Stimulated activated CD4-positive, alpha-beta T cell treated with anti-CD3 and anti-CD28 coated beads, Interleukin-15, amount 100 ng/mL, for 24 hours (primary cell): ENCODE data around the gene FAH.

Source experiments
- DNase-seq: peaks from one replicate; pipeline ENCODE4 v3.0.0-alpha.2; 2020

The FAH gene

DNA sequence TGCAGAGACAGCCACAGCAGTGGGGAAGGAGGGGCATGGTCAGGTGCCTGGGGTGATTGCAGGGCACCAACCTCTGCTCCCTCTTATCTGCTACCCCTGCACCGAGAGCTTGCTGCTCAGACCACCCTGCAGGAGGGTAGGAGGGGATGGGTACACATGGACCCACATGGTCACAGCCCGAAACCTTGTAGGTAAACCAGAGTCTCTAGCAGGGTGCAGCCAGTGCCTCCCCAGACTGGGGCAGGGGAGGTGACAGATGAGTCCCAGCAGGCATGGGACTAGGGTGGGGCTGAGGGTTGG, 49.2 kb downstream of the FAH start:
- no peak for DNase-seq

DNA sequence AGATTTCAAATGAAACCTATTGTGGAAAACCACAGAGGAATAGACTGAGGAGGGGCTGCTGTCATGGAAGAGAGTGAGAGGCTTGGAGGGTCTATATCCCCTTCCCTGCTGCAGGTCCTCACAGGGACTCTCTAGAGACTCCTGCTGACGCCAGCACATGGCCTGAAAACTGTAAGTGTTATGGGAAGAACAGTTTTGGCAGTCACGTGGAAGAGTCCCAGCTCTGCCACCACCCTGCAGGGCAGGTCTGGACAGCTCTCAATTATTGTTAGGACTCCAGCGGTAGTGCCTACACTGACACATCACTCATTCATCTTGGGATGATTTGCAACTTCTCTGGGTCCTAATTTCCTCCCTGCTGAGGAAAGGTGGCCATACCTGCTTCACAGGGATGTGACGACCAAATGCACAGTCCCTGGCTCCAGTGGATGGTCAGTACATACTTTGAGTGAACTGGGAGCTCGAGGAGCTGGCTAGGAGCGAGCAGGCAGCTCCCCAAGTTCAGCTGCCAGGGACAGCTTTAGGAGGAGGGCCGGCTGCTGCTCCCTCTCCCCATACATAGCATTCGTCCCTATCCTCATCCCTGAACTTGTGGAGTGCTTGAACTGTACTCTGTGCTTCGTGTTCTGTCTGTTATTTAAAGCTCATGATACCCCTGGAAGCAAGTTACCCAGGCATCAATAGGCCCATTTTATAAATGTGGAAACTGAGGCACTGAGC, 50.0 kb downstream of the FAH start:
- no peak for DNase-seq

DNA sequence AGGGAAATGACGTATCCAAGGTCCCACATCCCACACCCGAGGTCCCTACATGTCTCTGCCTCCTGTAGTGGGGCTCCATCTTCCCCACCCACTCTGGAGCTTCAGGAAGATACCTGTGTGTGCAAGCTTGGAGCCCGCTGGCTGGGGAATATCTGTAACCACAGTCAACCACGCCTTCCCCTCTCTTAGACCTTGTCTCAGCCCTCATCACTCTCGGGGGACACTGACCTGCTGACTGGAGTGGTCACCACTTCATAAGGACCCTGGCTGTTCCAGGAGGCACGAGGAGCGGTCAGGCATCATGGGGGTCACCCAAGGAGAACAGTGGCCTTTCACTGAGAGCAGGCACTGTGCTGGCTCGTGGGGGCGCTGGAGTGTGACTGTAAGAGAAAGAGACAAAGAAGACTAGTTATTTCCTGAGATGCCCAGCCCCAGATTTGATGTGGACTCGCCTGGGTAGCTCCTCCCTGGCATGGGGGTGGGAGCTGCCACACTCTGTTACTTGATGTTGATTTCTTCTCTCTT, 50.6 kb downstream of the FAH start:
- no peak for DNase-seq

DNA sequence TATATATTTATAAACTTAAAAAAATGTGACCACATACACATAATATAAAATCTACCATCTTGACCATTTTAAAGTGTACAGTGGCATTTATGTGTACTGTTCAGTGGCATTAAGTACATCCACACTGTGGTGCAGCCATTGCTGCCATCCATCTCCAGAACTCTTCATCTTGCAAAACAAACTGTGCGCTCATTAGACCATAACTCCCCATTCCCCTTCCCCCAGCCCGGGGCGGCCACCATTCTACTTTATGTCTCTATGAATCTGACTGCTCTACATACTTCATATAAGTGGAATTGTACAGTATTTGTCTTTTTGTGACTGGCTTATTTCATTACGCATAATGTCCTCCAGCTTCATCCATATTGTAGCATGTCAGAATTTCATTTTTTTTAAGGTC, 51.4 kb downstream of the FAH start:
- DNase-seq: no peak

DNA sequence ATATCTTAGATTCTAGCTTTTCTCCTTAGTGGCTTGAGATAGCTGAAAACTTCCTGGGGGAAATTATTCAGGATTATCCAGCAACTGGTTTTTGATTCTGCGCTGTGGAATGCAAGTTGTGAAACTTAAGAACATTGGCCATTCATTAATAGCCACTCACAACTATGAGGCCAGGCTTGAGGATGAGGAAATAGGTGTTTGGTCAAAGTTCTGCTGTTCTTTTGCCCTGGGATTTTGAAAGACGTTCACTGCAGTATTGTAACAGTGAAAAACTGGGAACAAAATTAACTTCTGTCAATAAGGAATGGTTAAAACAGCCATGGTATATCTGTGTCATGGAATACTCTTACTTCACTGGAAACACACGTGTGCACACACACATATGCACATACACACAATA, 55.1 kb downstream of the FAH start:
- no peak for DNase-seq

DNA sequence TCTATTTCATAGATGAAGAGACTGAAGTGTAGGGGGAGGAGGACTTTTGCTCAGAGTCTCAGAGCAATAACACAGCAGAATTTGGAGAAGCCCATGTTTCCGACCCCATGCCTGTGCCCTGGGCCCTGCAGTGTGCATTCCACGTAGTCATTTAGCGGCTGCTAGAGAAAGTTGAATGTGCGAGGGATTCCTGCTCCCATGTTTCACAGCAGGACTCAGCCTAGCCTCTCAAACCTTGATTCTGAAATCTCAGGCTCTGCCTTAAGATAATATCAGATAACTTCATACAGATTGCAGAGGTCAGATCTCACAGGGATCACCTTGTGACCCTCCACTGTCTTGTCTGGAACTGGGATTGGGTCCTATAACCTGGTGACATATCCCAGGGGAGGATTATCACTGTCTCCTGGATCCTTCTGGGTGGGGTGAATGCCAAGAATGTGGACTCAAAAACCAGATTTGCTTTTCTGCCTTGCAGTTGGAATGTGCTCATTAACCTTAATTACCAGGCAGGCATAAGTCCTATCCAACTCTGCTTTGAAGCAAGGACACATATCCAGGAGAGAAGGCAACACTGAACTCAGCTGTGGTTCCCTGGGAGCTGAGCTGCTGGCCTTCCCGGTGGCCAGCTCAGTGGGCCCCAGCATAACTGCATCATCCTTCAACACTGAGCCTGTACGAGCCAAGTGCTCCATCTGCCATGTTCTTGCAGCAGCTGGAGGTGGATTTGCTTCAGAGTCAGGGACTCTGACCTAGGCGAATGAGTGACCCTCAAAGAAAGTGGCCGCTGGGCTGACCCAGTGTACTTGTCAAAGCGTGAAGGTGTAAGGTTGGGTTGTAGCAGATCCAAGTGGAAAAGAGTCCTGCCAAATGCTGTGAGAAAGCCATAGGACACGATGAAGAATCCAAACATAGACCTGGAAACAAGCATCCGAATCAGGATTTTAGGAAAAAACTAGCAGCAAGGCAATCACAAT, 56.2 kb downstream of the FAH start:
- no peak for DNase-seq

DNA sequence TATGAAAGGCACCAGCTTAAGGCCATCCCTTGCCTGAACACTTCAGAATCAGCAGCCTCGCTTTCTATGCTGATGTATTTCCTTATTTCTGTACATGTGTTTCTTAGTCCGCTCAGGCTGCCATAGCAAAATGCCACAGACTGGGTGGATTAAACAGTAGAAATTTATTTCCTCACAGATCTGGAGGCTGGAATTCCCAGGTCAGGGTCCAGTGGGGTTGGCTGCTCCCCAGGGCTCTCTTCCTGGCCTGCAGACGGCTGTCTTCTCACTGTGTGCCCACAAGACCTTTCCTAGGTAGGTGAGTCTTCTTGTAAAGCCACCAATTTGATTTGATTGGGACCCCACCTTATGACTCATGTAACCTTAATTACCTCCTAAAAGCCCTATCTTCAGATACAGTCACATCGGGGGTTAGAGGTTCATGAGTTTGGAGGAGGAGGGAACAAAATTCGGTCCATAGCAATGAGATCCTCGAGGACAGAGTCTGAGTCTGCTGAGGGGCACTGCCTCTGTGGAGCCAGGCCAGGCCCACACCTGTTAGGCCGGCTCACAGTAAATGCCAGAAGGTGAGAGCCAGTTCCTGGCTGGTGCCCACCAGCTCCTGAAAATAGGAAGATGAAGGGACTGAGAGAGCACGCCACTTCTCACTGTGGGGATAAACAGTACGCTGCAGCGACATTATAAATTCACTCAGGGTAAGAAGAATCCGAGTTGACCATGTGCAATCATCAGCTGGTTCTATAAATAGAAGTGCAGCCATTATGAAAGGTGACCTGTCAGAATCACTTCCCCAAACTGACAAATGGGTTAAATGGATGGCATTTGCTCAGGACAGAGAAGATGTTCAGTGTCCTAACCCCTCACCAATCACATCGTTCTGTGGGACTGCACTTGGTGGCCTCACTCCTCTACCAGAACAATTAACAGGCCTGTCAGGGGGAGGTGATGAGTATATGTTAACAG, 58.1 kb downstream of the FAH start:
- DNase-seq: no peak

DNA sequence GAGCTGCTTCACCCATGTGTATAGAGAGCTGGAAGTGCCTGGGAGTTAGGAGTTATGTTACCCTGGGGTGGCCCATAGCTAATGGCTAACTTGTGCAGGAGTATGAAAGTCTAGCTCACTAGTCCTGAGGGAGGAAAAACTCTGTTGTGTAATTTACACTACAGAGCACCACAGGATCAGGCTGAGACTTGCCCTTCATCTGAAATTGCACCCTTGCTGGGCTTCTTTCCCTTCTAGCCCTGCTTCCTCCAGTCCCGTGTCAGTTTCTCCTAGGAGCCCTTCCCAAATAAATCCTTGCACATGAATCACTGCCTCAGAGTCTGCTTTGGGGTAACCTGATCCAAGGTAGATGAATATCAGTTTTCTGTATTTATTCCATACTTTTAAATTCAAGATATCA, 59.2 kb downstream of the FAH start:
- no peak for DNase-seq

DNA sequence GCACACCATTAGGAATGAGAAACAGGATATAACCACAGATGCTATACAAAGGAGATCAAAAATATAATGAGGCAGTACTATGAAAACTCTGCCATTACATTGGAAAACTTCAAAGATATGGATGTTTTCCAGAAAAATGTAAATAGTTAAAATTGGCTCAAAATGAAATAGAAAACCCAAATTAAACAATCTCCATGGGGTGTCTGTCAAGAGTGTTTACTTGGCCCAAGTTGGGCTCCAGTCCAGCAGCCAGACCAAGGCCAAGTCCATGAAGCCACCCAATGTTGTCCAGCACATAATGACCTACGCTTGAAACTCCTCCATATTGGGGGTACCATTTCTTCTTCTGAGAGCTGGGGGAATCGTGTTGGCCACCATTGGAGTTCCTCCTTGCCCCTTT, 62.1 kb downstream of the FAH start:
- DNase-seq: no peak

DNA sequence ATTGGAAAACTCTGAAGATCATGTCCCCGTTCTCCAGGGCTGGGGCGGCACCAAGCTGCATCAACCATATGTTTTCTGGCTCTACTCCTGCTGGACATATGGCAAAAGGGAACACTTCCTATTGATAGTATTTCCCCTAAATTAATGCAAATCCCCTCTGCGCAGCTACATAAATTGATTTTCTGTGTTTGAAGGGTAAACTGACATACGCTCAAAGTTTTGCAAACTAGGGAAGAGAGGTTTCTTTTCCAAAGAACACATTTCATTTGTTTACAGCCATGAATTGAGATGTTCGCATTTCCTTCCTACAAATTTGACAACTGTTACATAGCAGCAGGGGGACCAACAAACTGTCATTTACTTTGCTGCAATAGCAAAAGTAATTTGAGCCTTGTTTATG, 63.3 kb downstream of the FAH start:
- no peak for DNase-seq

DNA sequence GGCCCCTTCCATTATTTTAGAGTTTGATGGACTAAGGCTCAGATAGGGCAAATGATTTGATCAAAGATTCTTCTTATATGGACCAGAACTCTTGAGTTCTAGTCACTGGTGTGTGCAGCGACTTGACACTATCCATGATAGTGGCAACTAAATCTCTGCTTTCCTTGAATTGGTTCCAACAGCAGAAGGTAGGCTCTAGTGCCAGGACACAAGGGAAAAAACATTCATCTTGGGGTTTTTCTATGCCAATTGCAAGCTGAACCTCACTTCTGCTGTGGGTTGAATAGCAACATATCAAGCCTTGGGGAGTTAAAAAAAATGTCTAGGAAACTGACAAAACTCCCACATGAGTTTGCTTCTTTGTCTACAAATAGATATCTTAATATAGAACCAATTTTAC, 64.1 kb downstream of the FAH start:
- DNase-seq: no peak

DNA sequence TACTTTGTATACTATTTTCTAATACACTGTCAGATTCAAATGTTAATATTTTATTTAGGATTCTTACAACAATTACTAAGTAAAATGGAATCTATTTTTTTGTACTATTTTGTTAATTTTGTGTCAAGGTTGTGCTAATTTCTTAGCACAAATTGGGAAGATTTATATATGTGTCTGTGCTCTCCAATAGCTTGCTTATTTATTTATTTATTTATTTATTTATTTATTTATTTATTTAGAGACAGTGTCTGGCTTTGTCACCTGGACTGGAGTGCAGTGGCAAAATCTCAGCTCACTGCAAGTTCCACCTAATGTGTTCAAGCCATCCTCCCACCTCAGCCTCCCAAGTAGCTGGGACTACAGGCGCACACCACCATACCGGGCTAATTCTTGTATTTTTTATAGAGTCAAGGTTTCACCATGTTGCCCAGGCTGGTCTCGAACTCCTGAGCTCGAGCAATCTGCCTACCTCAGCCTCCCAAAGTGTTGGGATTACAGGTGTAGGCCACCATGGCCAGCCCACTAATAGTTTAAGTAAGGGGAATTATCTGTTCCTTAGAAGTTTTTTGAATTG, 64.6 kb downstream of the FAH start:
- DNase-seq: no peak

DNA sequence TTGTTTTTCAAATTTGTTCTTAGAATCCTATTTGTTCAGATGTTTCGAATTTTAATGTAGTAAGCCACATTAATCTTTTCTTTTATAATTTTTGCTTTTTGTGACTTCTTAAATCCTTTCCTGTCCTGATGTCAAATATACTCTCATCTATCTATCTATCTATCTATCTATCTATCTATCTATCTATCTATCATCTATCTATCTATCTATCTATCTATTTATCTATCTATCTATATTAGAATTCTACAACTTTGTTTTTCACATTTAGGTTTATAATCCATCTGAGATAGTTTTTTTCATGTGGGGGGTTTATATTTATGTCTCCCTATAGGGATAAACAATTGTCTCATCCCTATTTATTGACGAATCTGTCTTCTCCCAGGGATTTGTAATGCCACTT, 67.2 kb downstream of the FAH start:
- no peak for DNase-seq

DNA sequence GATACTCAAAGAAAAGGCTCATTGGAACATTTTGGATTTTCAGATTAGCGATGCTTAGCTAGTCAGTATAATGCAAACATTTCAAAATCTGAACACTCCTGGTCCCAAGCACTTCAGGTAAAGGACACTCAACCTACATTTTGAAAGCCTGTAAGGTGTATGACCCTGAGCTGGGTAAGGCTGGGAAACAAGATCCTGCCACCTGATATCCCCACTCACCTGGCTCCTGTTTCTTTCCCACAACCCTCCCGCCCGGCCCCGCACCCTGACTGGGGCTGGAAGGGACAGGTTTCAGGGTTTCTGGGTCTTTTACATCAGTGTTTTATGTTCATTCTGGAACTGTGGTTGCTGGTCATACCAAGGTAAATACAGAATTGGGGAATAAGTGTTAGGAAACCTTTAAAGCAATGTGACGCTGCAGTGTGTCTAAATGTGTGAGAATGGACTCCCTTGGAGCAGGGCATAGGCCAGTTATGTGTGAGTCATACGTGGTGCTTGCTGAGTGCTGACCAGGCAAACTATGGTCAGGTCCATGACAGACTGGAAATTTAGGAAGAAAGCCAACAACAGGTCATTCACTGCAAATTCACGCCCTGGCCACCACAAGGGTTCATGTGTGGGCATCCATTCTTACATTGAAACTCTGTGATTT, 76.3 kb downstream of the FAH start:
- DNase-seq: no peak

DNA sequence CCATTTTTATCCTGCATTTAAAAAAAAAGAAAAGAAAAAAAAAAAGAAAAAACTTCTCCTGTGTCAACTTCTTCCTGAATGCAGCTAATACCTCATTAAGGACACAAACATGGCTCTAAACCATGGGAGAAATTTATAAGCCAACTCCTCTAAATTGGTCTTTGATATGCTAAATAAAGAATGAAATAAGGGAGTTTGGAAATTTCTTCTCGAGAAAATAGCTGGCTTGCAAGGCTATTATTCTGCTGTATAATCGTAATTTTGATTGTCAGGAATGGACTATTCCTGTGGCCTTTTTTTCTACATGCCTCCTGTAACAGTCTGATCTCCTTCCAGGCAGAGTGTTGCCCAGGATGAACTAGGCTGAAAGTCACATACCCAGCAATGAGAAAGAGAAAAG, 78.6 kb downstream of the FAH start:
- DNase-seq: no peak

DNA sequence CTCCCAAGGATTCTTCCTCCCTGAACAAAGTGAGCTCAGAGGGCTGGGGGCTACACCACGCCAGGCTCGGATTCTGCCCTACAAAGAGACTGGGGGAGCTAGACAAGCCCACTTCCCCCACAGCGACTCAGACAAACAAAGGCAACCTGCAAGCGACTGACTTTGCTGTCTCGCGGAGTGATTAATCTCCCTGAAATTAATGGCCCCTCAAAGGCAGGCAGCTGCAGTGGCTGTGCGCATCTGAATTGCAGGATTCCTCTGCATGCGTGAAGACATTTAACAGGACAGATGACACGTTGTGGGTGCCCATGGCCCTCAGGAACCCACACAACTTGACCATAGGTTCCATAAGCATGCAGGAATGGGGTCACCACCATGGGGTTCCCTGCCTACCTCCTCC, 80.8 kb downstream of the FAH start:
- no peak for DNase-seq

DNA sequence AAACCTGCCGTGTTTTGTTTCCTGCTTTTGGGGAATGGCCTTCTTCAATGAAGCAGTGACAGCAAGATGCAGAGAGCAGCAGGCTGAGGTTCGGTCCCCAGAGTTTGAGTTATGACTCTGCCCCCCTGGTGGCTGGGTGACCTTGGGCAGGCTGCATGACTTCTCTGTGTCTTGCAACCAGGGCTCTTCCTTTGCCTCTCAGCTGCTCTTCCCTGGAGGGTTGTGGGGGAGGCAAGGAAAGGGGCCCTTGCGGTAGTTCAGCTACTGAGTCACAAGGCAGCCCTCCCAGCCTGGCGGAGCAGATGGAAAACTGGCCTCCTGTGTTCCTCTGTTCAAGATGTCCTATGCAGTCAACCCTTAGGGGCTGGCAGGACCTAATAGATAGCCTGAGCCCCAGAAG, 82.1 kb downstream of the FAH start:
- peak; percentile 62 for DNase-seq
